HEK293 (cell line): ENCODE results near the gene PDF.

Experiments used
- REPIN1 ChIP-seq: fragments of 450-650 bp; formaldehyde crosslinking; IDR thresholded peaks from 2 replicates; pipeline ENCODE4 v1.5.1; 2017; ENCODE audit warnings: missing biosample characterization, missing genetic modification characterization, low read depth
- SP2 ChIP-seq: fragments of 450-650 bp; formaldehyde crosslinking; IDR thresholded peaks from 2 replicates; pipeline ENCODE4 v1.5.1; 2016; ENCODE audit warnings: missing biosample characterization, missing genetic modification characterization
- TCF7L2 ChIP-seq: IDR thresholded peaks from 2 replicates; pipeline ENCODE4 v1.6.1; 2011; ENCODE audit warnings: low read depth, mild to moderate bottlenecking, inconsistent platforms, low read length, moderate library complexity, borderline replicate concordance
- ZNF121 ChIP-seq: fragments of 450-650 bp; formaldehyde crosslinking; IDR thresholded peaks from 2 replicates; pipeline ENCODE4 v1.5.1; 2016; ENCODE audit warnings: missing biosample characterization, missing genetic modification characterization
- ZNF133 ChIP-seq: fragments of 450-650 bp; formaldehyde crosslinking; IDR thresholded peaks from 2 replicates; pipeline ENCODE4 v1.5.1; 2016; ENCODE audit warnings: missing biosample characterization, missing genetic modification characterization
- ZNF157 ChIP-seq: fragments of 450-650 bp; formaldehyde crosslinking; IDR thresholded peaks from 2 replicates; pipeline ENCODE4 v1.5.1; 2016; ENCODE audit warnings: missing biosample characterization, missing genetic modification characterization
- ZNF175 ChIP-seq: fragments of 450-650 bp; formaldehyde crosslinking; IDR thresholded peaks from 2 replicates; pipeline ENCODE4 v1.5.1; 2016; ENCODE audit warnings: missing biosample characterization, missing genetic modification characterization
- ZNF366 ChIP-seq: fragments of 450-650 bp; formaldehyde crosslinking; conservative IDR thresholded peaks from 2 replicates; pipeline ENCODE4 v1.5.1; 2016; ENCODE audit warnings: missing biosample characterization, missing genetic modification characterization
- ZNF704 ChIP-seq: fragments of 450-650 bp; formaldehyde crosslinking; IDR thresholded peaks from 2 replicates; pipeline ENCODE4 v1.5.1; 2016; ENCODE audit warnings: missing biosample characterization, missing genetic modification characterization
- ZNF768 ChIP-seq: fragments of 450-650 bp; formaldehyde crosslinking; IDR thresholded peaks from 2 replicates; pipeline ENCODE4 v1.5.1; 2018; ENCODE audit warnings: missing biosample characterization, mild to moderate bottlenecking, missing genetic modification characterization
- TF ChIP-seq, protein P1 (sequence below): fragments of 450-650 bp; IDR thresholded peaks from 2 replicates; pipeline ENCODE4 v1.5.1; 2018; ENCODE audit warnings: missing biosample characterization, mild to moderate bottlenecking, missing genetic modification characterization
- TF ChIP-seq, protein P2 (sequence below): fragments of 450-650 bp; formaldehyde crosslinking; IDR thresholded peaks from 2 replicates; pipeline ENCODE4 v1.5.1; 2016; ENCODE audit warnings: missing biosample characterization, missing genetic modification characterization

DNA sequence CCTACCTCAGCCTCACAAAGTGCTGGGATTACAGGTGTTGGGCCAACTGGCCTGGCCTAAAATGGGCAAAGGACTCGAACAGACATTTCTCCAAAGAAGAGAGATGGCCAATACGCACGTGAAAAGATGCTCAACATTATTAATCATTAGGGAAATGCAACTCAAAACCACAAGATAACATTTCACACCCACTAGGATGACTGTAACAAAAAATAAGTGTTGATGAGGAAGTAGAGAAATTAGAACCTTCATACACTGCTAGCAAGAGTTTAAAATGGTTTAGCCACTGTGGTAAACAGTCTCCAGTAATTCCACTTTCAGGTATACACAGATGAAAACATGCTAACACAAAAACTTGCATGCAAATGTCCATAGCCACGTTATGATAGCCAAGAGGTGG lies 15.5 kb upstream of the PDF start:
- TF ChIP-seq ZNF133 (tag by site-specific recombination) (no peak), SP2 (no peak), ZNF704 (tag by site-specific recombination) (no peak), ZNF175 (tag by site-specific recombination) (no peak), TCF7L2 (no peak), ZNF121 (tag by site-specific recombination) (no peak), REPIN1 (tag by site-specific recombination) (no peak), ZNF157 (tag by site-specific recombination) (no peak), ZNF366 (tag by site-specific recombination) (no peak), ZNF768 (tag by site-specific recombination) (no peak)
- TF ChIP-seq, protein P1, sequence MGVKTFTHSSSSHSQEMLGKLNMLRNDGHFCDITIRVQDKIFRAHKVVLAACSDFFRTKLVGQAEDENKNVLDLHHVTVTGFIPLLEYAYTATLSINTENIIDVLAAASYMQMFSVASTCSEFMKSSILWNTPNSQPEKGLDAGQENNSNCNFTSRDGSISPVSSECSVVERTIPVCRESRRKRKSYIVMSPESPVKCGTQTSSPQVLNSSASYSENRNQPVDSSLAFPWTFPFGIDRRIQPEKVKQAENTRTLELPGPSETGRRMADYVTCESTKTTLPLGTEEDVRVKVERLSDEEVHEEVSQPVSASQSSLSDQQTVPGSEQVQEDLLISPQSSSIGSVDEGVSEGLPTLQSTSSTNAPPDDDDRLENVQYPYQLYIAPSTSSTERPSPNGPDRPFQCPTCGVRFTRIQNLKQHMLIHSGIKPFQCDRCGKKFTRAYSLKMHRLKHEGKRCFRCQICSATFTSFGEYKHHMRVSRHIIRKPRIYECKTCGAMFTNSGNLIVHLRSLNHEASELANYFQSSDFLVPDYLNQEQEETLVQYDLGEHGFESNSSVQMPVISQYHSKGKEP (tag by site-specific recombination): no peak
- TF ChIP-seq, protein P2, sequence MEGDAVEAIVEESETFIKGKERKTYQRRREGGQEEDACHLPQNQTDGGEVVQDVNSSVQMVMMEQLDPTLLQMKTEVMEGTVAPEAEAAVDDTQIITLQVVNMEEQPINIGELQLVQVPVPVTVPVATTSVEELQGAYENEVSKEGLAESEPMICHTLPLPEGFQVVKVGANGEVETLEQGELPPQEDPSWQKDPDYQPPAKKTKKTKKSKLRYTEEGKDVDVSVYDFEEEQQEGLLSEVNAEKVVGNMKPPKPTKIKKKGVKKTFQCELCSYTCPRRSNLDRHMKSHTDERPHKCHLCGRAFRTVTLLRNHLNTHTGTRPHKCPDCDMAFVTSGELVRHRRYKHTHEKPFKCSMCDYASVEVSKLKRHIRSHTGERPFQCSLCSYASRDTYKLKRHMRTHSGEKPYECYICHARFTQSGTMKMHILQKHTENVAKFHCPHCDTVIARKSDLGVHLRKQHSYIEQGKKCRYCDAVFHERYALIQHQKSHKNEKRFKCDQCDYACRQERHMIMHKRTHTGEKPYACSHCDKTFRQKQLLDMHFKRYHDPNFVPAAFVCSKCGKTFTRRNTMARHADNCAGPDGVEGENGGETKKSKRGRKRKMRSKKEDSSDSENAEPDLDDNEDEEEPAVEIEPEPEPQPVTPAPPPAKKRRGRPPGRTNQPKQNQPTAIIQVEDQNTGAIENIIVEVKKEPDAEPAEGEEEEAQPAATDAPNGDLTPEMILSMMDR (tag by site-specific recombination): no peak
